Mesenchymal stem cell (in vitro differentiated cells and primary cell): ENCODE results near the gene MTHFD2L.
A peak's percentile ranks its signal among the peaks of the same experiment; 100 is the strongest.

ENCODE experiments used
- DNase-seq: peaks from one replicate; pipeline ENCODE4 v3.0.0-alpha.2; 2013
- H2AFZ ChIP-seq: one replicate; pipeline ENCODE4 v1.6.1; 2013; ENCODE audit warnings: low read depth, mild to moderate bottlenecking, control low read depth, inconsistent platforms, low read length, moderate library complexity
- H2AK5ac ChIP-seq: 2 replicates; pipeline ENCODE4 v1.6.1; 2013; ENCODE audit warnings: low read length, moderate library complexity, mild to moderate bottlenecking, inconsistent platforms; ENCODE audit not compliant: severe bottlenecking
- H2BK120ac ChIP-seq: one replicate; pipeline ENCODE4 v1.6.1; 2013; ENCODE audit warnings: low read depth, mild to moderate bottlenecking, inconsistent platforms, low read length, moderate library complexity
- H2BK12ac ChIP-seq, 2 experiments: one replicate each; pipeline ENCODE4 v1.6.1; 2013; ENCODE audit warnings: inconsistent platforms in 2 of 2, low read length in 2 of 2, mild to moderate bottlenecking in 2 of 2, moderate library complexity in 2 of 2, control low read depth in 1 of 2
- H2BK15ac ChIP-seq: one replicate; pipeline ENCODE4 v1.6.1; 2013; ENCODE audit warnings: mild to moderate bottlenecking, low read depth, inconsistent platforms; ENCODE audit not compliant: poor library complexity, severe bottlenecking
- H2BK5ac ChIP-seq: 2 replicates; pipeline ENCODE4 v1.6.1; 2013; ENCODE audit warnings: low read depth, mild to moderate bottlenecking, low read length, control low read depth, inconsistent platforms; ENCODE audit not compliant: poor library complexity, severe bottlenecking
- H3K14ac ChIP-seq, 2 experiments: one replicate each; pipeline ENCODE4 v1.6.1; 2013; ENCODE audit warnings: inconsistent platforms in 2 of 2, low read length in 2 of 2, control low read depth in 1 of 2, mild to moderate bottlenecking in 1 of 2, moderate library complexity in 1 of 2
- H3K18ac ChIP-seq, 2 experiments: one replicate each; pipeline ENCODE4 v1.6.1; 2013; ENCODE audit warnings: inconsistent platforms in 2 of 2, low read length in 2 of 2, control low read depth in 1 of 2, low read depth in 1 of 2, mild to moderate bottlenecking in 1 of 2
- H3K23ac ChIP-seq, 2 experiments: one replicate each; pipeline ENCODE4 v1.6.1; 2013; ENCODE audit warnings: inconsistent platforms in 2 of 2, low read length in 2 of 2, mild to moderate bottlenecking in 2 of 2, moderate library complexity in 2 of 2, control low read depth in 1 of 2
- H3K27ac ChIP-seq: 2 replicates; pipeline ENCODE4 v1.5.1; 2013; ENCODE audit warnings: mild to moderate bottlenecking, moderate library complexity, low read length, control low read depth, inconsistent platforms; ENCODE audit not compliant: poor library complexity, severe bottlenecking
- H3K27me3 ChIP-seq, 2 experiments: 2 replicates each; pipeline versions ENCODE4 v1.6.1 to v1.7.0; 2013; ENCODE audit warnings: low read length in 2 of 2, mild to moderate bottlenecking in 2 of 2, moderate library complexity in 2 of 2, control low read depth in 1 of 2, inconsistent platforms in 1 of 2; ENCODE audit not compliant: control insufficient read depth in 1 of 2, insufficient read depth in 1 of 2
- H3K36me3 ChIP-seq, 2 experiments: 2 replicates each; pipeline versions ENCODE4 v1.6.1 to v1.7.0; 2013; ENCODE audit warnings: low read length in 2 of 2, control low read depth in 1 of 2, inconsistent platforms in 1 of 2, low read depth in 1 of 2, mild to moderate bottlenecking in 1 of 2; ENCODE audit not compliant: insufficient read depth in 2 of 2, control insufficient read depth in 1 of 2
- H3K4ac ChIP-seq, 2 experiments: one replicate each; pipeline ENCODE4 v1.6.1; 2013; ENCODE audit warnings: inconsistent platforms in 2 of 2, low read length in 2 of 2, mild to moderate bottlenecking in 2 of 2, moderate library complexity in 2 of 2, control low read depth in 1 of 2, low read depth in 1 of 2
- H3K4me1 ChIP-seq: 2 replicates; pipeline ENCODE4 v1.6.1; 2013; ENCODE audit warnings: low read depth, low read length, control low read depth; ENCODE audit not compliant: control insufficient read depth, insufficient read depth
- H3K4me2 ChIP-seq: 2 replicates; pipeline ENCODE4 v1.6.1; 2013; ENCODE audit warnings: low read length, mild to moderate bottlenecking, inconsistent platforms; ENCODE audit not compliant: poor library complexity, severe bottlenecking
- H3K4me3 ChIP-seq, 2 experiments: 2 replicates each; pipeline versions ENCODE4 v1.5.1 to v1.7.0; 2013; ENCODE audit warnings: low read length in 2 of 2, mild to moderate bottlenecking in 2 of 2, control low read depth in 1 of 2, low read depth in 1 of 2; ENCODE audit not compliant: insufficient read depth in 1 of 2
- H3K79me1 ChIP-seq: replicated peaks from 2 replicates; pipeline ENCODE4 v1.6.1; 2013; ENCODE audit warnings: mild to moderate bottlenecking, control low read depth, low read length, inconsistent platforms; ENCODE audit not compliant: poor library complexity, severe bottlenecking
- H3K9ac ChIP-seq: 2 replicates; pipeline ENCODE4 v1.7.0; 2013; ENCODE audit warnings: mild to moderate bottlenecking, low read length, moderate library complexity
- H3K9me3 ChIP-seq: 2 replicates; pipeline ENCODE4 v1.7.0; 2013; ENCODE audit warnings: mild to moderate bottlenecking, low read length; ENCODE audit not compliant: control insufficient read depth
- H4K8ac ChIP-seq: one replicate; pipeline ENCODE4 v1.6.1; 2013; ENCODE audit warnings: inconsistent platforms, mild to moderate bottlenecking, low read length, moderate library complexity
- H4K91ac ChIP-seq: one replicate; pipeline ENCODE4 v1.6.1; 2013; ENCODE audit warnings: mild to moderate bottlenecking, low read length, inconsistent platforms
- WGBS: methylation state at CpG from one replicate; pipeline ENCODE4 v1.1.7; 2013; ENCODE audit warnings: mixed read lengths; 5-methylcytosine and 5-hydroxymethylcytosine counted together

The MTHFD2L gene

GRCh38 chr4:74223801-74224200 is 65.9 kb downstream of the MTHFD2L start:
- H2BK5ac ChIP-seq: no peak overlapping the region
- no peaks in the 10 kb centered on the region for H3K79me1 ChIP-seq
- peak overlapping the region; percentile 5 for H3K9ac ChIP-seq
- no peak overlapping the region for H4K91ac ChIP-seq
- no peak overlapping the region for H2BK120ac ChIP-seq
- no peaks in the 10 kb centered on the region for H3K27me3 ChIP-seq
- H2AK5ac ChIP-seq: no peak overlapping the region
- H3K4ac ChIP-seq: no peak overlapping the region
- H3K14ac ChIP-seq: no peak overlapping the region
- no peak overlapping the region for H3K4me2 ChIP-seq
- no peak overlapping the region for H3K4me3 ChIP-seq
- H3K4me1 ChIP-seq: no peaks in the 10 kb centered on the region
- no peak overlapping the region for H3K27ac ChIP-seq
- H3K23ac ChIP-seq: no peak overlapping the region
- H2AFZ ChIP-seq: no peak overlapping the region
- H3K9me3 ChIP-seq: no peaks in the 10 kb centered on the region
- 71% methylated on average over 1 of the region's 1 CpG for WGBS
- H2BK15ac ChIP-seq: no peak overlapping the region
- H3K36me3 ChIP-seq: no peaks in the 10 kb centered on the region
- peak; percentile 49 for DNase-seq
- no peak overlapping the region for H3K18ac ChIP-seq
- H4K8ac ChIP-seq: no peak overlapping the region
- H2BK12ac ChIP-seq: no peak overlapping the region

GRCh38 chr4:74228691-74229640 is 71.0 kb downstream of the MTHFD2L start:
- Histone ChIP-seq H4K91ac (no peak overlapping the region), H3K4ac (no peak overlapping the region)

GRCh38 chr4:74230902-74231499 is 73.1 kb downstream of the MTHFD2L start:
- Histone ChIP-seq H2BK12ac (no peak overlapping the region), H2AFZ (no peak overlapping the region), H3K4me1 (peaks cover 1% of the 10 kb centered on the region), H4K91ac (no peak overlapping the region), H3K36me3 (no peaks in the 10 kb centered on the region), H4K8ac (peak overlapping the region; percentile 72), H2BK120ac (no peak overlapping the region), H3K27me3 (no peaks in the 10 kb centered on the region), H2BK15ac (no peak overlapping the region), H3K18ac (no peak overlapping the region), H2AK5ac (no peak overlapping the region), H3K79me1 (no peaks in the 10 kb centered on the region), H2BK5ac (no peak overlapping the region), H3K4me3 (peak overlapping the region in 1 of 2 experiments; percentile 30), H3K14ac (no peak overlapping the region), H3K9me3 (no peaks in the 10 kb centered on the region), H3K9ac (peak overlapping the region; percentile 72), H3K4ac (no peak overlapping the region), H3K27ac (no peak overlapping the region), H3K23ac (no peak overlapping the region), H3K4me2 (no peak overlapping the region)
- WGBS: 45% methylated on average over 6 of the region's 7 CpGs
- DNase-seq: peak; percentile 84

More at GRCh38 chr4:74228691-74229640, 71.0 kb downstream of the MTHFD2L start:
- Histone ChIP-seq H3K79me1 (no peaks in the 10 kb centered on the region), H3K23ac (no peak overlapping the region), H2BK15ac (no peak overlapping the region), H3K9ac (no peak overlapping the region), H3K36me3 (no peaks in the 10 kb centered on the region), H3K9me3 (no peaks in the 10 kb centered on the region), H2BK5ac (no peak overlapping the region), H3K27ac (no peak overlapping the region), H3K14ac (no peak overlapping the region), H2AFZ (no peak overlapping the region), H2BK12ac (no peak overlapping the region), H4K8ac (no peak overlapping the region), H3K27me3 (no peaks in the 10 kb centered on the region), H2AK5ac (no peak overlapping the region), H2BK120ac (no peak overlapping the region), H3K18ac (peak overlapping the region in 1 of 2 experiments; percentile 12), H3K4me2 (no peak overlapping the region), H3K4me3 (no peak overlapping the region), H3K4me1 (peaks cover 1% of the 10 kb centered on the region)
- 69% methylated on average over 2 of the region's 4 CpGs for WGBS
- DNase-seq: peak; percentile 74

- Histone ChIP-seq H4K8ac (no peak overlapping the region), H3K9ac (no peak overlapping the region), H3K4me1 (peaks cover 1% of the 10 kb centered on the region), H3K4me2 (no peak overlapping the region), H2BK5ac (no peak overlapping the region), H3K36me3 (no peaks in the 10 kb centered on the region), H3K23ac (no peak overlapping the region), H3K18ac (no peak overlapping the region), H3K14ac (no peak overlapping the region), H3K79me1 (no peaks in the 10 kb centered on the region), H2BK15ac (no peak overlapping the region), H2AK5ac (no peak overlapping the region), H2BK120ac (no peak overlapping the region), H2AFZ (no peak overlapping the region), H4K91ac (no peak overlapping the region), H3K27me3 (no peaks in the 10 kb centered on the region), H3K27ac (no peak overlapping the region), H3K9me3 (no peaks in the 10 kb centered on the region), H3K4me3 (no peak overlapping the region), H2BK12ac (no peak overlapping the region), H3K4ac (no peak overlapping the region)
- DNase-seq: no peak
Measured at GRCh38 chr4:74235135-74235534, 77.2 kb downstream of the MTHFD2L start.
